ENCODE results near the gene APCDD1.

APCDD1 gene

GRCh38 chr18:10432781-10433180, 21.7 kb upstream of the APCDD1 start:
- no peak for DNase-seq (ENCODE audit: low read depth)

GRCh38 chr18:10436160-10436559, 18.3 kb upstream of the APCDD1 start:
- DNase-seq (ENCODE audit: low read depth) = no peak

GRCh38 chr18:10437837-10438236, 16.6 kb upstream of the APCDD1 start:
- no peak for DNase-seq (ENCODE audit: low read depth)

- DNase-seq (ENCODE audit: low read depth) = no peak
Measured at GRCh38 chr18:10439898-10440297, 14.5 kb upstream of the APCDD1 start.

GRCh38 chr18:10440884-10441283, 13.6 kb upstream of the APCDD1 start:
- no peak for DNase-seq (ENCODE audit: low read depth)

GRCh38 chr18:10441472-10441871, 13.0 kb upstream of the APCDD1 start:
- no peak for DNase-seq (ENCODE audit: low read depth)

- no peak for DNase-seq (ENCODE audit: low read depth)
Measured at GRCh38 chr18:10442551-10442971, 11.9 kb upstream of the APCDD1 start.

GRCh38 chr18:10443001-10443400, 11.4 kb upstream of the APCDD1 start:
- DNase-seq (ENCODE audit: low read depth) = no peak

GRCh38 chr18:10444314-10445006, 10.0 kb upstream of the APCDD1 start:
- no peak for DNase-seq (ENCODE audit: low read depth)

GRCh38 chr18:10449396-10449795, 5.0 kb upstream of the APCDD1 start:
- no peak for DNase-seq (ENCODE audit: low read depth)

- DNase-seq (ENCODE audit: low read depth) = no peak
Measured at GRCh38 chr18:10450986-10451385, 3.4 kb upstream of the APCDD1 start.

GRCh38 chr18:10453261-10453805, 1.1 kb upstream of the APCDD1 start:
- DNase-seq (ENCODE audit: low read depth) = no peak

GRCh38 chr18:10454681-10455557, 484 bp downstream of the APCDD1 start:
- no peak for DNase-seq (ENCODE audit: low read depth)

- DNase-seq (ENCODE audit: low read depth) = no peak
Measured at GRCh38 chr18:10455726-10456453, 1.5 kb downstream of the APCDD1 start.

- DNase-seq (ENCODE audit: low read depth) = no peak
Measured at GRCh38 chr18:10456718-10457117, 2.3 kb downstream of the APCDD1 start.

GRCh38 chr18:10457128-10457527, 2.7 kb downstream of the APCDD1 start:
- DNase-seq (ENCODE audit: low read depth) = no peak

GRCh38 chr18:10457767-10458166, 3.3 kb downstream of the APCDD1 start:
- no peak for DNase-seq (ENCODE audit: low read depth)

GRCh38 chr18:10458691-10459090, 4.3 kb downstream of the APCDD1 start:
- DNase-seq (ENCODE audit: low read depth) = no peak

- DNase-seq (ENCODE audit: low read depth) = no peak
Measured at GRCh38 chr18:10459587-10459986, 5.2 kb downstream of the APCDD1 start.

GRCh38 chr18:10460414-10461018, 6.1 kb downstream of the APCDD1 start:
- no peak for DNase-seq (ENCODE audit: low read depth)

- DNase-seq (ENCODE audit: low read depth) = no peak
Measured at GRCh38 chr18:10461989-10462388, 7.6 kb downstream of the APCDD1 start.

GRCh38 chr18:10462597-10462996, 8.2 kb downstream of the APCDD1 start:
- no peak for DNase-seq (ENCODE audit: low read depth)
